Heart right ventricle (tissue), 16 donors: ENCODE measurements around the gene INTS15. TPM values are rescaled to one million over a fixed set of nuclear protein-coding genes. Genes with fewer than 3 reads are reported as not detected.
A peak's percentile ranks its signal among the peaks of the same experiment; 100 is the strongest.
"Not testable (repeated sequence)": the region's sequence is repeated elsewhere in the genome, so short reads cannot be mapped to it uniquely, and the experiment has no call there.

Experiments
- ATAC-seq, 8 donors: fragments of 200-7000 bp; cut with Tn5 transposase; one replicate each; pipeline ENCODE4 v1.9.1; 2020; ENCODE audit warnings: mild to moderate bottlenecking in 8 of 8, moderate library complexity in 8 of 8, moderate number of reproducible peaks in 1 of 8
- DNase-seq, 2 donors: peaks; one replicate each; pipeline ENCODE4 v3.0.0-alpha.2; 2020
- H3K27ac ChIP-seq, 10 donors: fragments of 200-600 bp; sonication (generic) in 2 of 10; one replicate each; pipeline versions ENCODE4 v1.5.0 to v1.8.0; 2020 to 2022; ENCODE audit warnings: mild to moderate bottlenecking in 3 of 10
- H3K27me3 ChIP-seq, 7 donors: fragments of 200-600 bp; one replicate each; pipeline ENCODE4 v1.8.0; 2021 to 2022; ENCODE audit warnings: mild to moderate bottlenecking in 2 of 7
- H3K36me3 ChIP-seq, 9 donors: fragments of 200-600 bp; sonication (generic) in 1 of 9; one replicate each; pipeline versions ENCODE4 v1.5.0 to v1.8.0; 2020 to 2022; ENCODE audit warnings: mild to moderate bottlenecking in 2 of 9
- H3K4me1 ChIP-seq, 9 donors: fragments of 200-600 bp; sonication (generic) in 1 of 9; one replicate each; pipeline versions ENCODE4 v1.5.0 to v1.8.0; 2020 to 2022; ENCODE audit warnings: mild to moderate bottlenecking in 4 of 9
- H3K4me3 ChIP-seq, 10 donors: fragments of 200-600 bp; sonication (generic) in 2 of 10; one replicate each; pipeline versions ENCODE4 v1.5.0 to v1.8.0; 2020 to 2022; ENCODE audit warnings: mild to moderate bottlenecking in 7 of 10, moderate library complexity in 2 of 10
- H3K9me3 ChIP-seq, 11 donors: fragments of 200-600 bp in 10 of 11; sonication (generic) in 2 of 11; one replicate each; pipeline versions ENCODE4 v1.5.0 to v1.8.0; 2013 to 2022; ENCODE audit warnings: mild to moderate bottlenecking in 2 of 11, control low read depth in 1 of 11, moderate library complexity in 1 of 11
- WGBS, 2 donors: extraction: QIAGEN DNeasy Blood & Tissue Kit; methylation state at CpG; one replicate each; pipeline ENCODE4 v1.1.7; 2013; ENCODE audit warnings: inconsistent platforms in 1 of 2; 5-methylcytosine and 5-hydroxymethylcytosine counted together
- intact Hi-C, 10 donors: fragments of 100-400 bp; cut with DNase I; formaldehyde crosslinking; loops; one replicate each; pipeline versions ENCODE4 v1.11.1 to v1.14.2; 2022
- polyA plus RNA-seq, 2 donors: library from polyadenylated mRNA; stranded (reverse); fragments of 200-250 nt; gene quantifications; one replicate each; pipeline ENCODE4 v1.2.3, GENCODE V29; 2013
- total RNA-seq, 10 donors: library from RNA; stranded (reverse); fragmentation: NEBNext Ultra II Directional in 3 of 10; extraction: Animal tissue kit (Norgen Biotek cat#: 25700) in 3 of 10; gene quantifications; one replicate each; pipeline versions ENCODE4 v1.2.1 to v1.2.4, GENCODE V29; 2021 to 2023
- TF ChIP-seq, protein P1 (sequence below), 9 donors: fragments of 200-600 bp; sonication (generic) in 2 of 9; IDR thresholded peaks; one replicate each; pipeline versions ENCODE4 v1.5.0 to v1.8.0; 2021 to 2022; ENCODE audit warnings: antibody characterized with exemption in 9 of 9, mild to moderate bottlenecking in 5 of 9, moderate library complexity in 1 of 9
- donor health status: Arrhythmogenic right ventricular cardiomyopathy.
- donor health status: ischemic (EF 13 %, LVEDD 7.1; RV severe dilation, severe dysfunction).
- donor health status: healthy with polysubstance abuse.
- donor health status: DM: no; HTN: yes; CAD: no.
- donor health status: DM: no; HTN: no; CAD: no.
- donor health status: ischemic (EF 25% LVEDD 6.9; RV normal size, moderate dysfunction).
- donor health status: ischemic (EF 25% LVEDD 5.7; RV mildly dilated, moderate dysfunction).
- donor health status: healthy.
- donor health status: DM: yes; HTN: yes; CAD: no.
- donor health status: Ischemic cardiomyopathy.
- donor health status: ischemic (EF 35%, LVEDD 5.7; RV mildly dilated, moderate dysfunction).
- donor health status: nonischemic (EF 11% LVEDD 7.7; RV severe dilation, severe dysfunction).
- donor health status: DM: yes; HTN: yes; CAD: no.
- donor health status: PGD.
- donor health status: ischemic (EF 29% LVEDD 5.4; RV normal size, mild dysfunction).
- donor health status: nonischemic (EF 23%, LVEDD 6.1; RV moderate dilation, normal function).

Gene INTS15
- total and polyA plus RNA-seq, 12 donors = 9.8 to 22.0 (median 13.4) TPM

DNA sequence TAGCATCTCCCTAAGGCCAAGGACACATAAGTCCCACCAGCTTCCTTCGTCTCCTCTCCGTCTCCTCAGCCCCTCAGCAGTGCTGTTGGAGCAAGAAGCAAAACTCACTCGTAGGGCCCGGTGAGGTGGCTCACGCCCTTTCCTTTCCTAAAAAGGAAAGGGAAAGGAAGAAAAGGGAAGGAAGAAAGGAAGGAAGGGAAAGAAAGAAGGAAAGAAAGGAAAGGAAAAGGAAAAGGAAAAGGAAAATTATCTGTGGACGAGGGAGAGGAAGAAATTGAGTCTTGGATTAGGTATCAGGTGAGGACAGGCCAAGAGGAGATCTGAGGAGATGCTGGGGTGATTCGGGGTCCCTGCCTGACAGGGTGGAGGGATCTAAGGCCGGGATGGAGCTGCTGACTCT is 44.2 kb downstream of the INTS15 start:
- H3K36me3 ChIP-seq = peaks cover 0 to 1% (median 0%) of the 10 kb centered on the region in 9 donors
- peaks cover 4 to 22% (median 20%) of the 10 kb centered on the region in 9 donors for H3K4me1 ChIP-seq
- H3K9me3 ChIP-seq = no peaks in the 10 kb centered on the region
- ATAC-seq (no peak), DNase-seq (no peak)
- TF ChIP-seq, protein P1, sequence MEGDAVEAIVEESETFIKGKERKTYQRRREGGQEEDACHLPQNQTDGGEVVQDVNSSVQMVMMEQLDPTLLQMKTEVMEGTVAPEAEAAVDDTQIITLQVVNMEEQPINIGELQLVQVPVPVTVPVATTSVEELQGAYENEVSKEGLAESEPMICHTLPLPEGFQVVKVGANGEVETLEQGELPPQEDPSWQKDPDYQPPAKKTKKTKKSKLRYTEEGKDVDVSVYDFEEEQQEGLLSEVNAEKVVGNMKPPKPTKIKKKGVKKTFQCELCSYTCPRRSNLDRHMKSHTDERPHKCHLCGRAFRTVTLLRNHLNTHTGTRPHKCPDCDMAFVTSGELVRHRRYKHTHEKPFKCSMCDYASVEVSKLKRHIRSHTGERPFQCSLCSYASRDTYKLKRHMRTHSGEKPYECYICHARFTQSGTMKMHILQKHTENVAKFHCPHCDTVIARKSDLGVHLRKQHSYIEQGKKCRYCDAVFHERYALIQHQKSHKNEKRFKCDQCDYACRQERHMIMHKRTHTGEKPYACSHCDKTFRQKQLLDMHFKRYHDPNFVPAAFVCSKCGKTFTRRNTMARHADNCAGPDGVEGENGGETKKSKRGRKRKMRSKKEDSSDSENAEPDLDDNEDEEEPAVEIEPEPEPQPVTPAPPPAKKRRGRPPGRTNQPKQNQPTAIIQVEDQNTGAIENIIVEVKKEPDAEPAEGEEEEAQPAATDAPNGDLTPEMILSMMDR (IDR thresholded peaks at IDR 0.05) = no peak
- H3K4me3 ChIP-seq = no peak overlapping the region
- no peak overlapping the region for H3K27ac ChIP-seq
- no peaks in the 10 kb centered on the region for H3K27me3 ChIP-seq
- intact Hi-C loops = no loop called here
- 77% methylated on average over 7 to 8 of the region's 8 CpGs for WGBS, 2 donors

DNA sequence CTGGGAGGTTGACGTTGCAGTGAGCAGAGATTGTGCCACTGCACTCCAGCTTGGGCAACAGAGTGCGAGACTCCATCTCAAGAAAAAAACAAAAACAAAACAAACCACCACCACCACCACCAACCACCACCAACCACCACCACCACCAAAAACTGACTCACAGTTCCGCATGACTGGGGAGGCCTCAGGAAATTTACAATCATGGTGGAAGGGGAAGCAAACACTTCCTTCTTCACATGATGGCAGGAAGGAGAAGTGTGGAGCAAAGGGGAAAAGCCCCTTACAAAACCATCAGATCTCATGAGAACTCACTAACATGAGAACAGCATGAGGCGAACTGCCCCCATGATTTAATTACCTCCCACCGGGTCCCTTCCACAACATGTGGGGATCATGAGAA is 45.1 kb downstream of the INTS15 start:
- not testable (repeated sequence) for H3K27me3 ChIP-seq, DNase-seq, ATAC-seq, H3K9me3 ChIP-seq, H3K4me3 ChIP-seq
- peaks cover 0 to 11% (median 0%) of the 10 kb centered on the region in 9 donors for H3K36me3 ChIP-seq
- peak overlapping the region in 1 of 10 donors; percentile 79 for H3K27ac ChIP-seq
- intact Hi-C loops = loop anchor here in 1 of 10 donors (5.0 kb wide), 1 partner anchor 72 kb away; the partner anchor contains the start of gene ZNF12
- WGBS, 2 donors = 90 to 92% methylated on average over 5 of the region's 5 CpGs
- H3K4me1 ChIP-seq = peaks cover 4 to 31% (median 21%) of the 10 kb centered on the region in 9 donors

DNA sequence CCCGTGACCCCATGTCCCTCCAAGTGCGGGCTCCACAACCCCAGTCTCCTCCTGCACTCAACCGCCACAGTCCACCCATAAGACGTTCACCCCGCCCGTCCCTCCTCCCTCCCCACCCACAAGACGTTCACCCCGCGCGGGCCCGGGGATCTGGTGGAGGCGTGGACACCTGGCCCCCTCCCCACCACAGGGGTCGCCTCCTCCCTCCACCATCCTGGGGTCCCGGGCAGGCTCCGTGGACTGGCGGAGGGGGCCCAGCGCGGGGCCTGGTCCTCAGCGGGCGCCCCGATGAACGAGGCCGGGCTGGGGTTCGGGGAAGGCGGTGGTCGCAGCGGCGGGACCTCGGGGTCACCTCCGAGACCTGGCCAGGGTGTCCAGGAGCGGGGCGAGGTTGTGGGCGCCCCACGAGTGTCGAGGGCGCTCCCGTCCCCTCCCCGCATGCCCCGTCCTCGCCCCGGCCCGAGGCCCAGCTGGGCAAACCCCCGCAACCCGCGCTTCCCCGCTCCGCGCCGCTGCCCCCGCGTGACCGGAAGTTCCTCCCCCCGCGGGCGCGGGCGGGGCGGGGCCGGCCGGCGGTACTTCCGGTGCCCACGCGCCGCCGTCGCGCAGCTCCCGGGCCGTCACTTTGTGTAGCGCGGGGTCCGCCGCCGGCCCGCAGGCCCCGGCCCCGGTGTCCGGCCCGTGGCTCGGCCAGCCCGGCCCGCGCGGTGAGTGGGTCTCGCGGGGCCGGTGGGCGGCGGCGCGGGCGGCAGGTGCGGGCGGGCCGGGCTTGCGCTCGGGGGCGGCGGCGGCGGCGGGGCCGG is 47.1 kb downstream of the INTS15 start, which contains the start of gene ZNF316:
Gene ZNF316 (plus strand): TSS at position 578 of the 803 bp plus-strand sequence. CDS start 5,092 bp downstream, outside the sequence.
- peak; percentile 38 to 75 for DNase-seq
- WGBS, 2 donors = 2 to 4% methylated on average over 41 to 104 of the region's 104 CpGs
- intact Hi-C loops = loop anchor here in 1 of 10 donors (5.0 kb wide), 1 partner anchor 70 kb away; the partner anchor contains the start of gene ZNF12

DNA sequence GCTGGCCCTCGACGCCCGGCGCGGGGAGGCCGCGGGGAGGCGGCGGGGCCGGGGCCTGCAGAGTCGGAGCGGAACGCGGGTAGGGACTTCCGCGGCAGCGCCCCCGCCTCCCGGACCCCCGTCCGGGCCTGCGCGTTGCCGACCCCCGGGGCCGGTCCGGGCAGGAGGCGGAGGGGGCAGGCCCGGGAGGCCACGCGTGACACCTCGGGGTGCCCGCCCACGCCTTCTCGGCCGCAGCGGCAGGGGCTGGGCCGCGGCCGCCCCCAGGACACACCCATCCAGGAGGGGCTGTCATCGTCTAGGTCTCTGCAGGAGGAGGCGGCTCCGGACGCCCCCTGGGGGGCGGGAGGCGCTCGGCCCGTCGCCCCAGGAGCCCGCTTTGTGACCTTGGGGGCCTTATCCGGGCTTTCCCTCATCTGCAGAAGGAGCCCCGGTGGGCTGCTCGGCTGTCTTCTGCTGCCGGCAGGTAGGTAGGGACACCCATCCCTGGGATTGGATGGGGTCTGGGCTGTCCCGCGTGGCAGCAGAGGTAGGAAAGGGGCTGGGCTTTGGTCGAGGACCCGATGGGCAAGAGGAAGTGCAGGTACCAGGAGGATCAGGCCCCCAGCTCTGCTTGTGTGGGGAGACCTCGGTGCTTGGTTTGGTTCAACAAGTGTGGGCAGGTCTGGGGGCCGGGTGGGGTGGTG is 47.9 kb downstream of the INTS15 start:
- 1% methylated on average over 60 of the region's 60 CpGs for WGBS, 2 donors

More for the DNA sequence above, 47.1 kb downstream of the INTS15 start, which contains the start of gene ZNF316:
- Histone ChIP-seq H3K4me3 (peak within 1 kb of the TSS; percentile 72 to 100 (median 92)), H3K27ac (peak within 1 kb of the TSS; percentile 67 to 97 (median 90)), H3K4me1 (peaks cover 4 to 36% (median 21%) of the 10 kb centered on the region in 9 donors), H3K27me3 (no peaks in the 10 kb centered on the region), H3K36me3 (peaks cover 0 to 30% (median 0%) of the 10 kb centered on the region in 9 donors), H3K9me3 (no peaks in the 10 kb centered on the region)
- TF ChIP-seq, protein P1 (IDR thresholded peaks at IDR 0.05) = no peak
- ATAC-seq = peak; percentile 69 to 87 (median 82)

More for the DNA sequence above, 47.9 kb downstream of the INTS15 start:
- no peaks in the 10 kb centered on the region for H3K9me3 ChIP-seq
- no peaks in the 10 kb centered on the region for H3K27me3 ChIP-seq
- intact Hi-C loops = loop anchor here in 1 of 10 donors (5.0 kb wide), 1 partner anchor 70 kb away; the partner anchor contains the start of gene ZNF12
- peaks cover 0 to 38% (median 0%) of the 10 kb centered on the region in 9 donors for H3K36me3 ChIP-seq
- peak overlapping the region in 9 of 10 donors; percentile 52 to 83 (median 75) for H3K27ac ChIP-seq
- H3K4me1 ChIP-seq = peaks cover 4 to 36% (median 21%) of the 10 kb centered on the region in 9 donors
- ATAC-seq (peak in 6 of 8 donors; percentile 20 to 51 (median 38)), DNase-seq (no peak)
- H3K4me3 ChIP-seq = peak overlapping the region; percentile 64 to 98 (median 80)
- TF ChIP-seq, protein P1 (IDR thresholded peaks at IDR 0.05) = peak in 8 of 9 donors; percentile 7 to 51 (median 28)
